Measurements from ENCODE around the gene HCN3. TPM values are rescaled to one million over a fixed set of nuclear protein-coding genes. Genes with fewer than 3 reads are reported as not detected.

HCN3 gene
- total RNA-seq, 1 donor from 2014 or later: 7.3 TPM

- Mint-ChIP-seq H3K9me3 (ENCODE audit: unreplicated experiment) (no peaks in the 10 kb centered on the region), H3K4me1 (ENCODE audit: unreplicated experiment) (peaks cover 28% of the 10 kb centered on the region)
- DNase-seq (ENCODE audit: low spot score): no peak
Measured at GRCh38 chr1:155305881-155306391, 28.7 kb downstream of the HCN3 start.

GRCh38 chr1:155307247-155307740 is 30.0 kb downstream of the HCN3 start:
- peak overlapping the region; percentile 73 for H3K4me3 Mint-ChIP-seq (ENCODE audit: unreplicated experiment)
- H3K4me1 Mint-ChIP-seq (ENCODE audit: unreplicated experiment): peaks cover 33% of the 10 kb centered on the region
- no peaks in the 10 kb centered on the region for H3K9me3 Mint-ChIP-seq (ENCODE audit: unreplicated experiment)
- TF ChIP-seq CTCF (IDR thresholded peaks at IDR 0.05; ENCODE audit: unreplicated experiment): peak; percentile 25
- DNase-seq (ENCODE audit: low spot score): no peak
- peaks cover 36% of the 10 kb centered on the region for H3K27me3 Mint-ChIP-seq (ENCODE audit: unreplicated experiment)
- peaks cover 19% of the 10 kb centered on the region for H3K36me3 Mint-ChIP-seq (ENCODE audit: low read depth, unreplicated experiment)
- peak overlapping the region; percentile 24 for H3K27ac Mint-ChIP-seq (ENCODE audit: unreplicated experiment)

More at GRCh38 chr1:155305881-155306391, 28.7 kb downstream of the HCN3 start:
- Mint-ChIP-seq H3K27ac (ENCODE audit: unreplicated experiment) (no peak overlapping the region), H3K27me3 (ENCODE audit: unreplicated experiment) (peaks cover 31% of the 10 kb centered on the region), H3K36me3 (ENCODE audit: low read depth, unreplicated experiment) (peaks cover 18% of the 10 kb centered on the region), H3K4me3 (ENCODE audit: unreplicated experiment) (no peak overlapping the region)
- TF ChIP-seq CTCF (IDR thresholded peaks at IDR 0.05; ENCODE audit: unreplicated experiment): no peak

GRCh38 chr1:155308493-155309422 is 31.5 kb downstream of the HCN3 start, which contains the start of gene FDPS:
TSS of gene FDPS (plus strand) at chr1:155308866. CDS start at chr1:155309790, 924 bp downstream.
- peaks cover 35% of the 10 kb centered on the region for H3K27me3 Mint-ChIP-seq (ENCODE audit: unreplicated experiment)
- H3K9me3 Mint-ChIP-seq (ENCODE audit: unreplicated experiment): no peaks in the 10 kb centered on the region
- DNase-seq (ENCODE audit: low spot score): peak; percentile 91
- H3K4me1 Mint-ChIP-seq (ENCODE audit: unreplicated experiment): peaks cover 45% of the 10 kb centered on the region
- H3K27ac Mint-ChIP-seq (ENCODE audit: unreplicated experiment): peak within 1 kb of the TSS; percentile 100
- H3K36me3 Mint-ChIP-seq (ENCODE audit: low read depth, unreplicated experiment): peaks cover 29% of the 10 kb centered on the region
- peak within 1 kb of the TSS; percentile 99 for H3K4me3 Mint-ChIP-seq (ENCODE audit: unreplicated experiment)
- TF ChIP-seq CTCF (IDR thresholded peaks at IDR 0.05; ENCODE audit: unreplicated experiment): no peak

GRCh38 chr1:155309423-155310021 is 32.3 kb downstream of the HCN3 start:
- H3K27ac Mint-ChIP-seq (ENCODE audit: unreplicated experiment): peak overlapping the region; percentile 100
- H3K4me1 Mint-ChIP-seq (ENCODE audit: unreplicated experiment): peaks cover 45% of the 10 kb centered on the region
- peak; percentile 41 for DNase-seq (ENCODE audit: low spot score)
- TF ChIP-seq CTCF (IDR thresholded peaks at IDR 0.05; ENCODE audit: unreplicated experiment): peak; percentile 12
- H3K27me3 Mint-ChIP-seq (ENCODE audit: unreplicated experiment): peaks cover 32% of the 10 kb centered on the region
- no peaks in the 10 kb centered on the region for H3K9me3 Mint-ChIP-seq (ENCODE audit: unreplicated experiment)
- peak overlapping the region; percentile 99 for H3K4me3 Mint-ChIP-seq (ENCODE audit: unreplicated experiment)
- H3K36me3 Mint-ChIP-seq (ENCODE audit: low read depth, unreplicated experiment): peaks cover 29% of the 10 kb centered on the region
